OCI-LY3 (cell line): ENCODE data around the gene COTL1.

Experiments used
- H2AFZ ChIP-seq: fragments of 200-600, 300-600 bp; shearing (Covaris generic); 2 replicates; pipeline ENCODE4 v1.6.0; 2014; ENCODE audit warnings: antibody characterized with exemption, low read depth, low read length
- H3K27ac ChIP-seq: fragments of 200-600, 300-600 bp; sonication (generic); 2 replicates; pipeline ENCODE4 v1.5.1; 2014; ENCODE audit warnings: mild to moderate bottlenecking, low read length, moderate library complexity, mixed read lengths
- H3K27me3 ChIP-seq: fragments of 200-600, 300-600 bp; sonication (generic); 2 replicates; pipeline ENCODE4 v1.6.1; 2014; ENCODE audit warnings: low read depth, low read length, mixed read lengths
- H3K36me3 ChIP-seq: fragments of 200-600, 300-600 bp; sonication (generic); replicated peaks from 2 replicates; pipeline ENCODE3; 2014; ENCODE audit warnings: low read depth, low read length, mixed read lengths
- H3K4me1 ChIP-seq: fragments of 300-600, 200-600 bp; sonication (generic); 2 replicates; pipeline ENCODE4 v1.6.1; 2014; ENCODE audit warnings: low read length, mixed read lengths
- H3K4me2 ChIP-seq: fragments of 200-600, 300-600 bp; sonication (generic); 2 replicates; pipeline ENCODE4 v1.6.1; 2014; ENCODE audit warnings: low read length, mixed read lengths
- H3K4me3 ChIP-seq: fragments of 300-600, 200-600 bp; sonication (generic); 2 replicates; pipeline ENCODE4 v1.5.1; 2014; ENCODE audit warnings: antibody characterized with exemption, mild to moderate bottlenecking, low read length, moderate library complexity
- H3K79me2 ChIP-seq: fragments of 300-600, 200-600 bp; shearing (Covaris generic); 2 replicates; pipeline ENCODE4 v1.6.1; 2014; ENCODE audit warnings: mild to moderate bottlenecking, low read length, mixed read lengths
- H3K9ac ChIP-seq: fragments of 300-600, 200-600 bp; shearing (Covaris generic); 2 replicates; pipeline ENCODE4 v1.6.0; 2014; ENCODE audit warnings: mild to moderate bottlenecking, low read length, moderate library complexity
- H3K9me3 ChIP-seq: fragments of 200-600, 300-600 bp; shearing (Covaris generic); 2 replicates; pipeline ENCODE4 v1.6.1; 2014; ENCODE audit warnings: low read length, mixed read lengths; ENCODE audit not compliant: insufficient read depth
- H4K20me1 ChIP-seq: fragments of 200-600, 300-600 bp; sonication (generic); 2 replicates; pipeline ENCODE4 v1.6.1; 2016; ENCODE audit warnings: low read length, mixed read lengths; ENCODE audit not compliant: insufficient read depth
- EZH2phosphoT487 ChIP-seq: fragments of 200-600 bp; shearing (Covaris generic); IDR thresholded peaks from 2 replicates; pipeline ENCODE4 v1.6.1; 2018; ENCODE audit warnings: antibody characterized with exemption, mixed run types, low read depth
- TF ChIP-seq, protein P1 (sequence below): fragments of 200-600, 300-600 bp; sonication (generic); IDR thresholded peaks from 2 replicates; pipeline ENCODE4 v1.5.1; 2014; ENCODE audit warnings: antibody characterized with exemption, low read length, low read depth

Gene COTL1

DNA sequence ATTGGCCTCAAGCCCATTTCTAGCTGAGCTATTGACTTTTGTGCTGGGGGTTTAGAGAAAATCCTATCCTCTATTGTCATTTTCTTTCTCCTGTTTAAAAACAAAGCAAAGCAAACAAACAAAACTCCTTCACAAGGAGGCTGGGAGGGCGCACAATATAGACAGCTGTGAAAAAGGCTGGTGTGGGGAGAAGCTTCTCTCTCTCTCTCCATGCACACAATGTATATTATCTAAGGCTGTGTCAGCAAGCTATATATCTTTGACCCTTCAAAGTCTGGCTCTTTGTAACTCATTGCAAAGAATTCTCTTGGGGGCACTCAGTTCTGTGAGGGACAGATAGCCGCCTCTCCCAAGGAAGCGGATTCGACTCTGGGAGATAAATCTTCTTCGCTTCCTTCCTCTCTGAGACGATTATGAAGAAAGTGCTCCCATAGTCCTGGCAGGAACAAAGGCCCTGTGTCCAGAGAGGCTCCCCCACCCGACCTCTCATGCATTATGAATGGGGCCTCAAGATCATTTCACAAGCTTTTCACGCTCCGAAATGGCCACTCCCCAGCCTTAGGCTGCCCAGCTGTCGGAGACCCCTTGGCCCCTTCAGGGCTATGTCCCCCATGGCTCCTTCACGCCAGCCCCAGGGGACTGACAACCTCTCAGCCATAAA lies 80.3 kb downstream of the COTL1 start:
- H3K9ac ChIP-seq, result no peak overlapping the region
- TF ChIP-seq, protein P1, sequence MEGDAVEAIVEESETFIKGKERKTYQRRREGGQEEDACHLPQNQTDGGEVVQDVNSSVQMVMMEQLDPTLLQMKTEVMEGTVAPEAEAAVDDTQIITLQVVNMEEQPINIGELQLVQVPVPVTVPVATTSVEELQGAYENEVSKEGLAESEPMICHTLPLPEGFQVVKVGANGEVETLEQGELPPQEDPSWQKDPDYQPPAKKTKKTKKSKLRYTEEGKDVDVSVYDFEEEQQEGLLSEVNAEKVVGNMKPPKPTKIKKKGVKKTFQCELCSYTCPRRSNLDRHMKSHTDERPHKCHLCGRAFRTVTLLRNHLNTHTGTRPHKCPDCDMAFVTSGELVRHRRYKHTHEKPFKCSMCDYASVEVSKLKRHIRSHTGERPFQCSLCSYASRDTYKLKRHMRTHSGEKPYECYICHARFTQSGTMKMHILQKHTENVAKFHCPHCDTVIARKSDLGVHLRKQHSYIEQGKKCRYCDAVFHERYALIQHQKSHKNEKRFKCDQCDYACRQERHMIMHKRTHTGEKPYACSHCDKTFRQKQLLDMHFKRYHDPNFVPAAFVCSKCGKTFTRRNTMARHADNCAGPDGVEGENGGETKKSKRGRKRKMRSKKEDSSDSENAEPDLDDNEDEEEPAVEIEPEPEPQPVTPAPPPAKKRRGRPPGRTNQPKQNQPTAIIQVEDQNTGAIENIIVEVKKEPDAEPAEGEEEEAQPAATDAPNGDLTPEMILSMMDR, result no peak
- no peak for TF ChIP-seq EZH2phosphoT487
- no peaks in the 10 kb centered on the region for H4K20me1 ChIP-seq

DNA sequence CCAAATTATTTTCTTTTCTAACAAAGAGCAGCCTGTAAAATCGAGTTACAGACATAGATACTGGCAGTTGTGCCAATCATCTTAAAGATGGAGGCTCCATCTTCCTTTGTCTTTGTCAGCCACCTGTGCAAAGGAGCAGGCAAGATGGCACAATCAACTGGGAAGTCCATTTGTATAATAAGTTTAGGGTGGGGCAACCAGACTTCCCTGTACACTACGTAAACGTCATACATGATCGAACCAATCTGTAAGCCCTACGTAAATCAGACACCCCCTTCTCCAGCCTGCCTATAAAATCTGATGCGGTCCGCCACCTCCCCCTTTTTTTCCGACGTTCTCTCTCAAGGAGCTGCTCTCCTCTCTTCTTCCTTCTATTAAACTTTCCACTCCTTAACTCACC lies 82.0 kb downstream of the COTL1 start:
- Histone ChIP-seq H3K9me3 (no peaks in the 10 kb centered on the region), H3K36me3 (no peaks in the 10 kb centered on the region), H3K4me3 (no peak overlapping the region), H4K20me1 (no peaks in the 10 kb centered on the region), H2AFZ (no peak overlapping the region), H3K27me3 (peaks cover 16% of the 10 kb centered on the region; the same call in 1 of the 2 replicates), H3K79me2 (no peaks in the 10 kb centered on the region), H3K4me1 (no peaks in the 10 kb centered on the region), H3K4me2 (no peak overlapping the region), H3K9ac (no peak overlapping the region), H3K27ac (no peak overlapping the region)
- TF ChIP-seq, protein P1, result no peak
- no peak for TF ChIP-seq EZH2phosphoT487

More for the DNA sequence above, 80.3 kb downstream of the COTL1 start:
- H3K27me3 ChIP-seq, result peaks cover 11% of the 10 kb centered on the region; the same call in 1 of the 2 replicates
- no peak overlapping the region for H2AFZ ChIP-seq
- no peaks in the 10 kb centered on the region for H3K79me2 ChIP-seq
- no peak overlapping the region for H3K4me2 ChIP-seq
- H3K9me3 ChIP-seq, result no peaks in the 10 kb centered on the region
- H3K4me3 ChIP-seq, result no peak overlapping the region
- no peak overlapping the region for H3K27ac ChIP-seq
- no peaks in the 10 kb centered on the region for H3K36me3 ChIP-seq
- H3K4me1 ChIP-seq, result no peaks in the 10 kb centered on the region

DNA sequence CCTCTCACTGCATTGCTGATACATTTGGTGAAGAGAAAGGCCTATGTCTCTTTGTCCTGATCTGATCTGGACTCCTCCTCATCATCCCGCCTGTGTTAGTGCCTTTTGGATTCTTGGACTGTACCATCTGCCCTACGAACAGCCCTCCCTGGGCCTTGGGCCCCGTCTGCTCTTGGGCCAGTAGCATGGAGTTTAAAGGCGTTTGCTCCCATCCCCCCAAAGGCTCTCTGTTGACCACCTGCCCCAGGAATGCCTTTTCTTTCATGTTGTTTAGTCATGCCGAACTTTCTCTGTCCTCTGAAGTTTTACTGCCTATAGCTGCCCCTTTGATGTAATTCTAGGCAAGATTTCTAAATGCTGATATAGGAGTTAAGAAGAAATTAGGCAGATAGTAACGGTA lies 82.5 kb downstream of the COTL1 start:
- TF ChIP-seq, protein P1, result no peak
- TF ChIP-seq EZH2phosphoT487, result no peak

DNA sequence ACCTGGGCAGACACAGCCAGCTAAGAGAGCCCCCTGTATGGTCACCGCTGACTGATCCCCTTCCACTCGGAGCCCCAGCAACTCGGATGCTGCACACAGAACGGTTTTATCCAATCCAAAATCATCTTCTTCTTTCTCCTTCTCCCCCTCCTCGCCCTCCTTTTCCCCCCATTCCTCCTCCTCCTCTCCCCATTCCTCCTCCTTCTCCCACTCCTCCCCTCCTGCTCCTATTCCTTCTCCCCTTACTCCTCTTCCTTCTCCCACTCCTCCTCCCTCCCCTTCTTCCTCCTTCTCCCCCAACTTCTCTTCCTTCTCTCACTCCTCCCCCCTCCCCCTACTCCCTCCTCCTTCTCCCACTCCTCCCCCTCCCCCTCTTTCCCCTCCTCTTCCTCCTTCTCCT lies 83.1 kb downstream of the COTL1 start:
- H3K9me3 ChIP-seq, result peaks cover 1% of the 10 kb centered on the region; the same call in 1 of the 2 replicates
- no peak overlapping the region for H3K9ac ChIP-seq
- H4K20me1 ChIP-seq, result no peaks in the 10 kb centered on the region
- no peak overlapping the region for H3K4me3 ChIP-seq
- no peaks in the 10 kb centered on the region for H3K36me3 ChIP-seq
- no peaks in the 10 kb centered on the region for H3K79me2 ChIP-seq
- H3K4me2 ChIP-seq, result no peak overlapping the region
- H3K27ac ChIP-seq, result no peak overlapping the region
- H3K4me1 ChIP-seq, result no peaks in the 10 kb centered on the region
- TF ChIP-seq, protein P1, result no peak
- TF ChIP-seq EZH2phosphoT487, result no peak
- no peak overlapping the region for H2AFZ ChIP-seq
- H3K27me3 ChIP-seq, result peaks cover 16% of the 10 kb centered on the region; the same call in 1 of the 2 replicates

More for the DNA sequence above, 82.5 kb downstream of the COTL1 start:
- H3K79me2 ChIP-seq, result no peaks in the 10 kb centered on the region
- H3K4me3 ChIP-seq, result no peak overlapping the region
- no peaks in the 10 kb centered on the region for H4K20me1 ChIP-seq
- no peak overlapping the region for H3K4me2 ChIP-seq
- no peaks in the 10 kb centered on the region for H3K9me3 ChIP-seq
- no peaks in the 10 kb centered on the region for H3K4me1 ChIP-seq
- H3K27me3 ChIP-seq, result peaks cover 16% of the 10 kb centered on the region; the same call in 1 of the 2 replicates
- no peak overlapping the region for H3K27ac ChIP-seq
- no peaks in the 10 kb centered on the region for H3K36me3 ChIP-seq
- no peak overlapping the region for H3K9ac ChIP-seq
- H2AFZ ChIP-seq, result no peak overlapping the region
